Activated naive CD4-positive, alpha-beta T cell treated with anti-CD3 and anti-CD28 coated beads, Interleukin-2, amount 10 ng/mL, durations not matched to agents 7 days and 5 days (primary cell): Measurements from ENCODE around the gene SLC44A5.
A peak's percentile ranks its signal among the peaks of the same experiment; 100 is the strongest.
"Not testable (repeated sequence)": the region's sequence is repeated elsewhere in the genome, so short reads cannot be mapped to it uniquely, and the experiment has no call there.

Source experiments
- CTCF ChIA-PET: fragments of 350-600 bp; sonication (Branson Sonifier 250); formaldehyde crosslinking; loops from one replicate; lab custom pipeline; 2021; ENCODE audit warnings: antibody characterized with exemption; lab: Charles Lee
- DNase-seq: peaks from one replicate; pipeline ENCODE4 v3.0.0-alpha.2; 2020
- H3K27ac Mint-ChIP-seq: one replicate; pipeline ENCODE4 v1.8.0; 2021; ENCODE audit warnings: mild to moderate bottlenecking, moderate library complexity, mixed read lengths
- H3K27me3 Mint-ChIP-seq: one replicate; pipeline ENCODE4 v1.8.0; 2021; ENCODE audit warnings: mild to moderate bottlenecking, mixed read lengths
- H3K36me3 Mint-ChIP-seq: one replicate; pipeline ENCODE4 v1.8.0; 2021; ENCODE audit warnings: mixed read lengths
- H3K4me1 Mint-ChIP-seq: one replicate; pipeline ENCODE4 v1.8.0; 2021; ENCODE audit warnings: mixed read lengths
- H3K4me3 Mint-ChIP-seq: one replicate; pipeline ENCODE4 v1.8.0; 2021; ENCODE audit warnings: mild to moderate bottlenecking, moderate library complexity, mixed read lengths
- H3K9me3 Mint-ChIP-seq: one replicate; pipeline ENCODE4 v1.8.0; 2021; ENCODE audit warnings: mixed read lengths

Gene SLC44A5

GRCh38 chr1:75611014-75611413, at the start of gene SLC44A5:
Gene SLC44A5 (minus strand): TSS chr1:75611114. CDS start chr1:75541447, 69,667 bp downstream.
- no peak for DNase-seq
- Mint-ChIP-seq H3K4me3 (no peak within 1 kb of the TSS), H3K27ac (no peak within 1 kb of the TSS), H3K36me3 (no peaks in the 10 kb centered on the region), H3K9me3 (no peaks in the 10 kb centered on the region), H3K27me3 (peaks cover 31% of the 10 kb centered on the region), H3K4me1 (peaks cover 10% of the 10 kb centered on the region)
- CTCF ChIA-PET = no interaction called here

- no peaks in the 10 kb centered on the region for H3K36me3 Mint-ChIP-seq
- CTCF ChIA-PET = no interaction called here
- no peak overlapping the region for H3K27ac Mint-ChIP-seq
Observed at GRCh38 chr1:75655931-75656330, 45.0 kb upstream of the SLC44A5 start.

GRCh38 chr1:75647183-75647582, 36.3 kb upstream of the SLC44A5 start:
- H3K4me1 Mint-ChIP-seq, CTCF ChIA-PET, H3K4me3 Mint-ChIP-seq: not testable (repeated sequence)

More at GRCh38 chr1:75655931-75656330, 45.0 kb upstream of the SLC44A5 start:
- no peak for DNase-seq
- Mint-ChIP-seq H3K4me3 (no peak overlapping the region), H3K27me3 (peaks cover 7% of the 10 kb centered on the region), H3K4me1 (no peaks in the 10 kb centered on the region), H3K9me3 (no peaks in the 10 kb centered on the region)

GRCh38 chr1:75645153-75645552, 34.2 kb upstream of the SLC44A5 start:
- CTCF ChIA-PET, H3K27ac Mint-ChIP-seq, H3K27me3 Mint-ChIP-seq, H3K9me3 Mint-ChIP-seq, H3K4me3 Mint-ChIP-seq, DNase-seq, H3K4me1 Mint-ChIP-seq, H3K36me3 Mint-ChIP-seq: not testable (repeated sequence)

More at GRCh38 chr1:75647183-75647582, 36.3 kb upstream of the SLC44A5 start:
- H3K27ac Mint-ChIP-seq, DNase-seq, H3K36me3 Mint-ChIP-seq, H3K9me3 Mint-ChIP-seq, H3K27me3 Mint-ChIP-seq: not testable (repeated sequence)

GRCh38 chr1:75643460-75643859, 32.5 kb upstream of the SLC44A5 start:
- peaks cover 3% of the 10 kb centered on the region for H3K27me3 Mint-ChIP-seq
- peaks cover 4% of the 10 kb centered on the region for H3K9me3 Mint-ChIP-seq
- CTCF ChIA-PET = no interaction called here
- H3K27ac Mint-ChIP-seq = no peak overlapping the region
- H3K36me3 Mint-ChIP-seq = no peaks in the 10 kb centered on the region
- no peak for DNase-seq
- H3K4me3 Mint-ChIP-seq = no peak overlapping the region
- no peaks in the 10 kb centered on the region for H3K4me1 Mint-ChIP-seq

- Mint-ChIP-seq H3K9me3 (no peaks in the 10 kb centered on the region), H3K27me3 (peaks cover 3% of the 10 kb centered on the region), H3K4me1 (no peaks in the 10 kb centered on the region), H3K4me3 (no peak overlapping the region), H3K27ac (no peak overlapping the region), H3K36me3 (no peaks in the 10 kb centered on the region)
- DNase-seq = no peak
- CTCF ChIA-PET = no interaction called here
Observed at GRCh38 chr1:75641325-75641724, 30.4 kb upstream of the SLC44A5 start.

GRCh38 chr1:75640137-75640536, 29.2 kb upstream of the SLC44A5 start:
- H3K4me3 Mint-ChIP-seq = no peak overlapping the region
- H3K4me1 Mint-ChIP-seq = no peaks in the 10 kb centered on the region
- no peaks in the 10 kb centered on the region for H3K9me3 Mint-ChIP-seq
- peaks cover 3% of the 10 kb centered on the region for H3K27me3 Mint-ChIP-seq
- CTCF ChIA-PET = no interaction called here
- H3K36me3 Mint-ChIP-seq = no peaks in the 10 kb centered on the region
- DNase-seq = no peak
- H3K27ac Mint-ChIP-seq = no peak overlapping the region

GRCh38 chr1:75632350-75632949, 21.5 kb upstream of the SLC44A5 start:
- H3K36me3 Mint-ChIP-seq = no peaks in the 10 kb centered on the region
- H3K4me1 Mint-ChIP-seq = no peaks in the 10 kb centered on the region
- no peak for DNase-seq
- H3K27ac Mint-ChIP-seq = no peak overlapping the region
- CTCF ChIA-PET = interaction anchor here (0.6 to 2.7 kb wide), 6 partner anchors 17 to 1422 kb away, joined by 3 to 11 read pairs (median 4); no protein-coding TSS in a partner anchor
- H3K9me3 Mint-ChIP-seq = no peaks in the 10 kb centered on the region
- H3K4me3 Mint-ChIP-seq = no peak overlapping the region
- H3K27me3 Mint-ChIP-seq = peaks cover 4% of the 10 kb centered on the region

GRCh38 chr1:75630998-75631397, 20.1 kb upstream of the SLC44A5 start:
- CTCF ChIA-PET = interaction anchor here (1.7 kb wide), 1 partner anchor 365 kb away, joined by 10 read pairs; no protein-coding TSS in a partner anchor
- peaks cover under 1% of the 10 kb centered on the region for H3K4me1 Mint-ChIP-seq
- H3K4me3 Mint-ChIP-seq = no peak overlapping the region
- H3K27me3 Mint-ChIP-seq = peaks cover 8% of the 10 kb centered on the region
- DNase-seq = no peak
- no peak overlapping the region for H3K27ac Mint-ChIP-seq
- no peaks in the 10 kb centered on the region for H3K36me3 Mint-ChIP-seq
- no peaks in the 10 kb centered on the region for H3K9me3 Mint-ChIP-seq

GRCh38 chr1:75630004-75630594, 19.2 kb upstream of the SLC44A5 start:
- Mint-ChIP-seq H3K27ac (no peak overlapping the region), H3K27me3 (peaks cover 8% of the 10 kb centered on the region)
- CTCF ChIA-PET = interaction anchor here (1.7 kb wide), 1 partner anchor 364 kb away, joined by 10 read pairs; no protein-coding TSS in a partner anchor

GRCh38 chr1:75625795-75626194, 14.9 kb upstream of the SLC44A5 start:
- no peak overlapping the region for H3K4me3 Mint-ChIP-seq
- CTCF ChIA-PET = no interaction called here
- peaks cover 4% of the 10 kb centered on the region for H3K4me1 Mint-ChIP-seq
- no peak for DNase-seq
- H3K27me3 Mint-ChIP-seq = peaks cover 8% of the 10 kb centered on the region
- no peaks in the 10 kb centered on the region for H3K9me3 Mint-ChIP-seq
- H3K36me3 Mint-ChIP-seq = no peaks in the 10 kb centered on the region
- H3K27ac Mint-ChIP-seq = no peak overlapping the region

More at GRCh38 chr1:75630004-75630594, 19.2 kb upstream of the SLC44A5 start:
- peaks cover 4% of the 10 kb centered on the region for H3K4me1 Mint-ChIP-seq
- H3K36me3 Mint-ChIP-seq = no peaks in the 10 kb centered on the region
- H3K4me3 Mint-ChIP-seq = no peak overlapping the region
- no peaks in the 10 kb centered on the region for H3K9me3 Mint-ChIP-seq
- DNase-seq = no peak

- Mint-ChIP-seq H3K4me3 (no peak overlapping the region), H3K4me1 (peaks cover 16% of the 10 kb centered on the region), H3K9me3 (no peaks in the 10 kb centered on the region), H3K36me3 (no peaks in the 10 kb centered on the region), H3K27ac (no peak overlapping the region), H3K27me3 (peaks cover 46% of the 10 kb centered on the region)
- CTCF ChIA-PET = no interaction called here
- DNase-seq = no peak
Observed at GRCh38 chr1:75618382-75618781, 7.5 kb upstream of the SLC44A5 start.

GRCh38 chr1:75616436-75617433, 5.8 kb upstream of the SLC44A5 start:
- CTCF ChIA-PET = no interaction called here
- Mint-ChIP-seq H3K4me3 (peak overlapping the region; percentile 10), H3K36me3 (no peaks in the 10 kb centered on the region), H3K4me1 (peaks cover 16% of the 10 kb centered on the region), H3K27me3 (peaks cover 53% of the 10 kb centered on the region), H3K27ac (peak overlapping the region; percentile 25), H3K9me3 (no peaks in the 10 kb centered on the region)
- no peak for DNase-seq
